SU-DHL-6 (cell line): ENCODE measurements around the gene ARHGEF17.

Source experiments
- EZH2phosphoT487 ChIP-seq: fragments of 200-600 bp; sonication (generic), shearing (Covaris generic); conservative IDR thresholded peaks from 2 replicates; pipeline ENCODE4 v1.6.1; 2018; ENCODE audit warnings: mild to moderate bottlenecking, antibody characterized with exemption, low read length, moderate library complexity, mixed read lengths
- TF ChIP-seq, protein P1 (sequence below): fragments of 200-600 bp; sonication (generic); IDR thresholded peaks from one replicate; pipeline ENCODE4 v1.5.1; 2017; ENCODE audit warnings: antibody characterized with exemption, mild to moderate bottlenecking, low read length, moderate library complexity; ENCODE audit not compliant: insufficient read depth, poor library complexity, severe bottlenecking

DNA sequence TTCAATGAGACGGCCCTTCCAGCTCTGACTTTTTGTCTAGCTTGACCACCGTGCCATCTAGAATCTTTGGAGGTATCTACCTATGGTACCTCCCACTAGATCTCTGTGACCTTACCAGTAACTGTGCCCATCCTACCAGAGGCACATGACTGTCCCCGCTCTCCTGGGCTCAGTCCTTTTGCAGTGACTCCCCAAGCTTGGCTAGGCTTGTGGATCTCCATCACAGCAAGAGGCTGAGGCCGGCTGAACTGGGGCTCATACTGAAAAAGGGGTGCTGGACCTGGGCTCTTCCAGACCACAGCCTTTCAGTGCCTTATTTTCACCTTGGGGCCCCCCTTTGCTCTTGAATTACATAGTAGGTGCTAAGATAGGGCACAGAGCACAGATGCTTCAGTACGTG, 95.5 kb downstream of the ARHGEF17 start:
- TF ChIP-seq, protein P1, sequence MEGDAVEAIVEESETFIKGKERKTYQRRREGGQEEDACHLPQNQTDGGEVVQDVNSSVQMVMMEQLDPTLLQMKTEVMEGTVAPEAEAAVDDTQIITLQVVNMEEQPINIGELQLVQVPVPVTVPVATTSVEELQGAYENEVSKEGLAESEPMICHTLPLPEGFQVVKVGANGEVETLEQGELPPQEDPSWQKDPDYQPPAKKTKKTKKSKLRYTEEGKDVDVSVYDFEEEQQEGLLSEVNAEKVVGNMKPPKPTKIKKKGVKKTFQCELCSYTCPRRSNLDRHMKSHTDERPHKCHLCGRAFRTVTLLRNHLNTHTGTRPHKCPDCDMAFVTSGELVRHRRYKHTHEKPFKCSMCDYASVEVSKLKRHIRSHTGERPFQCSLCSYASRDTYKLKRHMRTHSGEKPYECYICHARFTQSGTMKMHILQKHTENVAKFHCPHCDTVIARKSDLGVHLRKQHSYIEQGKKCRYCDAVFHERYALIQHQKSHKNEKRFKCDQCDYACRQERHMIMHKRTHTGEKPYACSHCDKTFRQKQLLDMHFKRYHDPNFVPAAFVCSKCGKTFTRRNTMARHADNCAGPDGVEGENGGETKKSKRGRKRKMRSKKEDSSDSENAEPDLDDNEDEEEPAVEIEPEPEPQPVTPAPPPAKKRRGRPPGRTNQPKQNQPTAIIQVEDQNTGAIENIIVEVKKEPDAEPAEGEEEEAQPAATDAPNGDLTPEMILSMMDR = no peak
- no peak for TF ChIP-seq EZH2phosphoT487
